ENCODE data around the gene SYCP2L.

DNA sequence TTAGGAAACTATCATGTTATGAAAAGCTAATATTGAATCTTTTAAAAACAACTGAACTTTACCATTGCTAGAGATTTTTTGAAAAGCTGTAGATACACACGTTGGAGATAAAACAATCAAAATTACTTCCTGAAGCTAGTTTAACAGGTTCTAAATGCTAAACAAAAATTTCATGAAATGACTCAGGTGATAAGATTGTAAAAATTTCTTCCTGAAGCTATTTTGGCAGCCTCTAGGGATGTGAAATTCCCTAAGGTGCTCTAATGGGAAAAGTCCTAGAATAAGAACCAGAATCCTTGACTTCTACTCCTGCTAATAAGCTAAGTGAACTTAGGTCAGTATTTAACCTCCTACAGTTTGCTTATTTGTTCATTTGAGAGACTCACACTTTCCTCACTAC is 13.5 kb upstream of the SYCP2L start:
- TF ChIP-seq, protein P1, sequence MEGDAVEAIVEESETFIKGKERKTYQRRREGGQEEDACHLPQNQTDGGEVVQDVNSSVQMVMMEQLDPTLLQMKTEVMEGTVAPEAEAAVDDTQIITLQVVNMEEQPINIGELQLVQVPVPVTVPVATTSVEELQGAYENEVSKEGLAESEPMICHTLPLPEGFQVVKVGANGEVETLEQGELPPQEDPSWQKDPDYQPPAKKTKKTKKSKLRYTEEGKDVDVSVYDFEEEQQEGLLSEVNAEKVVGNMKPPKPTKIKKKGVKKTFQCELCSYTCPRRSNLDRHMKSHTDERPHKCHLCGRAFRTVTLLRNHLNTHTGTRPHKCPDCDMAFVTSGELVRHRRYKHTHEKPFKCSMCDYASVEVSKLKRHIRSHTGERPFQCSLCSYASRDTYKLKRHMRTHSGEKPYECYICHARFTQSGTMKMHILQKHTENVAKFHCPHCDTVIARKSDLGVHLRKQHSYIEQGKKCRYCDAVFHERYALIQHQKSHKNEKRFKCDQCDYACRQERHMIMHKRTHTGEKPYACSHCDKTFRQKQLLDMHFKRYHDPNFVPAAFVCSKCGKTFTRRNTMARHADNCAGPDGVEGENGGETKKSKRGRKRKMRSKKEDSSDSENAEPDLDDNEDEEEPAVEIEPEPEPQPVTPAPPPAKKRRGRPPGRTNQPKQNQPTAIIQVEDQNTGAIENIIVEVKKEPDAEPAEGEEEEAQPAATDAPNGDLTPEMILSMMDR (conservative IDR thresholded peaks at IDR 0.05; ENCODE audit: low read depth, low read length): no peak
- TF ChIP-seq POLR2A (IDR thresholded peaks at IDR 0.05; ENCODE audit: low read depth, low read length): no peak
- no peak for TF ChIP-seq BHLHE40 (IDR thresholded peaks at IDR 0.05; ENCODE audit: low read depth, low read length)
- TF ChIP-seq RCOR1 (IDR thresholded peaks at IDR 0.05; ENCODE audit: insufficient replicate concordance, low read length): no peak
- no peak for TF ChIP-seq FOS (IDR thresholded peaks at IDR 0.05; ENCODE audit: low read depth, low read length)
- TF ChIP-seq, protein P2, sequence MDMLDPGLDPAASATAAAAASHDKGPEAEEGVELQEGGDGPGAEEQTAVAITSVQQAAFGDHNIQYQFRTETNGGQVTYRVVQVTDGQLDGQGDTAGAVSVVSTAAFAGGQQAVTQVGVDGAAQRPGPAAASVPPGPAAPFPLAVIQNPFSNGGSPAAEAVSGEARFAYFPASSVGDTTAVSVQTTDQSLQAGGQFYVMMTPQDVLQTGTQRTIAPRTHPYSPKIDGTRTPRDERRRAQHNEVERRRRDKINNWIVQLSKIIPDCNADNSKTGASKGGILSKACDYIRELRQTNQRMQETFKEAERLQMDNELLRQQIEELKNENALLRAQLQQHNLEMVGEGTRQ (IDR thresholded peaks at IDR 0.05; ENCODE audit: low read depth, low read length): no peak
- no peak for TF ChIP-seq MAZ (IDR thresholded peaks at IDR 0.05; ENCODE audit: borderline replicate concordance, low read depth, low read length)

Data from IMR-90 (cell line).